Mesenchymal stem cell (in vitro differentiated cells and primary cell): ENCODE measurements around the gene UNC119B.
A peak's percentile ranks its signal among the peaks of the same experiment; 100 is the strongest.

Experiments
- DNase-seq: peaks from one replicate; pipeline ENCODE4 v3.0.0-alpha.2; 2013
- H2AFZ ChIP-seq: one replicate; pipeline ENCODE4 v1.6.1; 2013; ENCODE audit warnings: low read depth, mild to moderate bottlenecking, control low read depth, inconsistent platforms, low read length, moderate library complexity
- H2AK5ac ChIP-seq: 2 replicates; pipeline ENCODE4 v1.6.1; 2013; ENCODE audit warnings: low read length, moderate library complexity, mild to moderate bottlenecking, inconsistent platforms; ENCODE audit not compliant: severe bottlenecking
- H2BK120ac ChIP-seq: one replicate; pipeline ENCODE4 v1.6.1; 2013; ENCODE audit warnings: low read depth, mild to moderate bottlenecking, inconsistent platforms, low read length, moderate library complexity
- H2BK12ac ChIP-seq, 2 experiments: one replicate each; pipeline ENCODE4 v1.6.1; 2013; ENCODE audit warnings: inconsistent platforms in 2 of 2, low read length in 2 of 2, mild to moderate bottlenecking in 2 of 2, moderate library complexity in 2 of 2, control low read depth in 1 of 2
- H2BK15ac ChIP-seq: one replicate; pipeline ENCODE4 v1.6.1; 2013; ENCODE audit warnings: mild to moderate bottlenecking, low read depth, inconsistent platforms; ENCODE audit not compliant: poor library complexity, severe bottlenecking
- H2BK5ac ChIP-seq: 2 replicates; pipeline ENCODE4 v1.6.1; 2013; ENCODE audit warnings: low read depth, mild to moderate bottlenecking, low read length, control low read depth, inconsistent platforms; ENCODE audit not compliant: poor library complexity, severe bottlenecking
- H3K14ac ChIP-seq, 2 experiments: one replicate each; pipeline ENCODE4 v1.6.1; 2013; ENCODE audit warnings: inconsistent platforms in 2 of 2, low read length in 2 of 2, control low read depth in 1 of 2, mild to moderate bottlenecking in 1 of 2, moderate library complexity in 1 of 2
- H3K18ac ChIP-seq, 2 experiments: one replicate each; pipeline ENCODE4 v1.6.1; 2013; ENCODE audit warnings: inconsistent platforms in 2 of 2, low read length in 2 of 2, control low read depth in 1 of 2, low read depth in 1 of 2, mild to moderate bottlenecking in 1 of 2
- H3K23ac ChIP-seq, 2 experiments: one replicate each; pipeline ENCODE4 v1.6.1; 2013; ENCODE audit warnings: inconsistent platforms in 2 of 2, low read length in 2 of 2, mild to moderate bottlenecking in 2 of 2, moderate library complexity in 2 of 2, control low read depth in 1 of 2
- H3K27ac ChIP-seq: 2 replicates; pipeline ENCODE4 v1.5.1; 2013; ENCODE audit warnings: mild to moderate bottlenecking, moderate library complexity, low read length, control low read depth, inconsistent platforms; ENCODE audit not compliant: poor library complexity, severe bottlenecking
- H3K27me3 ChIP-seq, 2 experiments: 2 replicates each; pipeline versions ENCODE4 v1.6.1 to v1.7.0; 2013; ENCODE audit warnings: low read length in 2 of 2, mild to moderate bottlenecking in 2 of 2, moderate library complexity in 2 of 2, control low read depth in 1 of 2, inconsistent platforms in 1 of 2; ENCODE audit not compliant: control insufficient read depth in 1 of 2, insufficient read depth in 1 of 2
- H3K36me3 ChIP-seq, 2 experiments: 2 replicates each; pipeline versions ENCODE4 v1.6.1 to v1.7.0; 2013; ENCODE audit warnings: low read length in 2 of 2, control low read depth in 1 of 2, inconsistent platforms in 1 of 2, low read depth in 1 of 2, mild to moderate bottlenecking in 1 of 2; ENCODE audit not compliant: insufficient read depth in 2 of 2, control insufficient read depth in 1 of 2
- H3K4ac ChIP-seq, 2 experiments: one replicate each; pipeline ENCODE4 v1.6.1; 2013; ENCODE audit warnings: inconsistent platforms in 2 of 2, low read length in 2 of 2, mild to moderate bottlenecking in 2 of 2, moderate library complexity in 2 of 2, control low read depth in 1 of 2, low read depth in 1 of 2
- H3K4me1 ChIP-seq: 2 replicates; pipeline ENCODE4 v1.6.1; 2013; ENCODE audit warnings: low read depth, low read length, control low read depth; ENCODE audit not compliant: control insufficient read depth, insufficient read depth
- H3K4me2 ChIP-seq: 2 replicates; pipeline ENCODE4 v1.6.1; 2013; ENCODE audit warnings: low read length, mild to moderate bottlenecking, inconsistent platforms; ENCODE audit not compliant: poor library complexity, severe bottlenecking
- H3K4me3 ChIP-seq, 2 experiments: 2 replicates each; pipeline versions ENCODE4 v1.5.1 to v1.7.0; 2013; ENCODE audit warnings: low read length in 2 of 2, mild to moderate bottlenecking in 2 of 2, control low read depth in 1 of 2, low read depth in 1 of 2; ENCODE audit not compliant: insufficient read depth in 1 of 2
- H3K79me1 ChIP-seq: replicated peaks from 2 replicates; pipeline ENCODE4 v1.6.1; 2013; ENCODE audit warnings: mild to moderate bottlenecking, control low read depth, low read length, inconsistent platforms; ENCODE audit not compliant: poor library complexity, severe bottlenecking
- H3K9ac ChIP-seq: 2 replicates; pipeline ENCODE4 v1.7.0; 2013; ENCODE audit warnings: mild to moderate bottlenecking, low read length, moderate library complexity
- H3K9me3 ChIP-seq: 2 replicates; pipeline ENCODE4 v1.7.0; 2013; ENCODE audit warnings: mild to moderate bottlenecking, low read length; ENCODE audit not compliant: control insufficient read depth
- H4K8ac ChIP-seq: one replicate; pipeline ENCODE4 v1.6.1; 2013; ENCODE audit warnings: inconsistent platforms, mild to moderate bottlenecking, low read length, moderate library complexity
- H4K91ac ChIP-seq: one replicate; pipeline ENCODE4 v1.6.1; 2013; ENCODE audit warnings: mild to moderate bottlenecking, low read length, inconsistent platforms
- WGBS: methylation state at CpG from one replicate; pipeline ENCODE4 v1.1.7; 2013; ENCODE audit warnings: mixed read lengths; 5-methylcytosine and 5-hydroxymethylcytosine counted together

Gene UNC119B

GRCh38 chr12:120736404-120737331 is 26.4 kb downstream of the UNC119B start:
- H3K18ac ChIP-seq: no peak overlapping the region
- peak overlapping the region; percentile 78 for H4K91ac ChIP-seq
- H4K8ac ChIP-seq: no peak overlapping the region
- no peak overlapping the region for H3K4me3 ChIP-seq
- no peak overlapping the region for H3K4me2 ChIP-seq
- peak overlapping the region in 1 of 2 experiments; percentile 5 for H3K4ac ChIP-seq
- H3K79me1 ChIP-seq: no peaks in the 10 kb centered on the region
- H2BK5ac ChIP-seq: no peak overlapping the region
- H3K27me3 ChIP-seq: no peaks in the 10 kb centered on the region
- H3K36me3 ChIP-seq: peaks cover 0 to 26% of the 10 kb centered on the region in 2 experiments
- H2AK5ac ChIP-seq: no peak overlapping the region
- H3K23ac ChIP-seq: no peak overlapping the region
- no peak overlapping the region for H3K14ac ChIP-seq
- no peak overlapping the region for H2AFZ ChIP-seq
- H2BK12ac ChIP-seq: no peak overlapping the region
- no peak overlapping the region for H2BK120ac ChIP-seq
- DNase-seq: no peak
- no peaks in the 10 kb centered on the region for H3K9me3 ChIP-seq
- no peak overlapping the region for H3K27ac ChIP-seq
- H3K4me1 ChIP-seq: no peaks in the 10 kb centered on the region
- no peak overlapping the region for H3K9ac ChIP-seq
- no peak overlapping the region for H2BK15ac ChIP-seq
- 92% methylated on average over 38 of the region's 38 CpGs for WGBS

- Histone ChIP-seq H3K4me1 (no peaks in the 10 kb centered on the region), H3K4me2 (no peak overlapping the region), H3K9me3 (no peaks in the 10 kb centered on the region), H2BK120ac (no peak overlapping the region), H3K27me3 (no peaks in the 10 kb centered on the region), H2BK5ac (no peak overlapping the region), H3K79me1 (no peaks in the 10 kb centered on the region), H3K4me3 (no peak overlapping the region), H3K14ac (no peak overlapping the region), H2AK5ac (no peak overlapping the region), H2BK12ac (no peak overlapping the region), H4K91ac (no peak overlapping the region), H3K27ac (no peak overlapping the region), H3K36me3 (peaks cover 0 to 27% of the 10 kb centered on the region in 2 experiments), H3K23ac (no peak overlapping the region), H2AFZ (no peak overlapping the region), H3K18ac (no peak overlapping the region), H3K4ac (no peak overlapping the region), H4K8ac (no peak overlapping the region), H3K9ac (no peak overlapping the region), H2BK15ac (no peak overlapping the region)
- peak; percentile 22 for DNase-seq
- WGBS: 87% methylated on average over 21 of the region's 25 CpGs
Measured at GRCh38 chr12:120737557-120738251, 27.4 kb downstream of the UNC119B start.

- H3K27ac ChIP-seq: no peak overlapping the region
- H3K4ac ChIP-seq: no peak overlapping the region
- no peak overlapping the region for H3K23ac ChIP-seq
- 94% methylated on average over 30 of the region's 31 CpGs for WGBS
- H2BK5ac ChIP-seq: no peak overlapping the region
- no peak overlapping the region for H2BK12ac ChIP-seq
- DNase-seq: no peak
- no peak overlapping the region for H3K18ac ChIP-seq
- H3K36me3 ChIP-seq: peaks cover 0 to 27% of the 10 kb centered on the region in 2 experiments
- H3K4me1 ChIP-seq: no peaks in the 10 kb centered on the region
- no peak overlapping the region for H3K14ac ChIP-seq
- H2AK5ac ChIP-seq: no peak overlapping the region
- H4K8ac ChIP-seq: no peak overlapping the region
- H3K9me3 ChIP-seq: no peaks in the 10 kb centered on the region
- H3K27me3 ChIP-seq: no peaks in the 10 kb centered on the region
- H4K91ac ChIP-seq: peak overlapping the region; percentile 10
- no peak overlapping the region for H3K4me2 ChIP-seq
- no peak overlapping the region for H2BK120ac ChIP-seq
- H3K79me1 ChIP-seq: no peaks in the 10 kb centered on the region
- H3K4me3 ChIP-seq: no peak overlapping the region
- no peak overlapping the region for H2BK15ac ChIP-seq
- no peak overlapping the region for H2AFZ ChIP-seq
- no peak overlapping the region for H3K9ac ChIP-seq
Measured at GRCh38 chr12:120738252-120739030, 28.2 kb downstream of the UNC119B start.
